Measurements from ENCODE around the gene WNT11. TPM values are rescaled to one million over a fixed set of nuclear protein-coding genes. Genes with fewer than 3 reads are reported as not detected.
A peak's percentile ranks its signal among the peaks of the same experiment; 100 is the strongest.

Gene WNT11
- polyA plus RNA-seq, 1 experiment: not detected

- ChIA-PET CTCF (interaction anchor here (0.7 to 4.2 kb wide), 4 partner anchors 77 to 316 kb away, joined by 3 to 41 read pairs (median 5); no protein-coding TSS in a partner anchor), POLR2A (no interaction called here)
- Histone ChIP-seq H3K9me3 (ENCODE audit: control insufficient read depth, insufficient read depth, low read length) (peaks cover 6% of the 10 kb centered on the region), H3K4me3 (ENCODE audit: low read depth, low read length) (peak overlapping the region; percentile 41), H3K27me3 (ENCODE audit: control insufficient read depth, insufficient read depth, low read length) (peaks cover 70% of the 10 kb centered on the region), H3K27ac (ENCODE audit: low read depth, low read length) (no peak overlapping the region)
- TF ChIP-seq CTCF (IDR thresholded peaks at IDR 0.05; ENCODE audit: low read depth, low read length): no peak
- no peak for DNase-seq (ENCODE audit: low read depth, low spot score)
Observed at GRCh38 chr11:76209973-76210930, 4.0 kb upstream of the WNT11 start.

- no peak for TF ChIP-seq CTCF (IDR thresholded peaks at IDR 0.05; ENCODE audit: low read depth, low read length)
- peak overlapping the region; percentile 49; the same call in 1 of the 2 replicates for H3K4me3 ChIP-seq (ENCODE audit: low read depth, low read length)
- ChIA-PET POLR2A (no interaction called here), CTCF (interaction anchor here (0.7 to 4.3 kb wide), 9 partner anchors 9 to 315 kb away, joined by 3 to 55 read pairs (median 13); no protein-coding TSS in a partner anchor)
- no peak for DNase-seq (ENCODE audit: low read depth, low spot score)
- H3K27ac ChIP-seq (ENCODE audit: low read depth, low read length): no peak overlapping the region
- peaks cover 77% of the 10 kb centered on the region for H3K27me3 ChIP-seq (ENCODE audit: control insufficient read depth, insufficient read depth, low read length)
- H3K9me3 ChIP-seq (ENCODE audit: control insufficient read depth, insufficient read depth, low read length): peaks cover 6% of the 10 kb centered on the region
Observed at GRCh38 chr11:76209375-76209972, 3.2 kb upstream of the WNT11 start.

GRCh38 chr11:76208438-76209374 lies 2.4 kb upstream of the WNT11 start:
- H3K9me3 ChIP-seq (ENCODE audit: control insufficient read depth, insufficient read depth, low read length): peaks cover 6% of the 10 kb centered on the region
- H3K27me3 ChIP-seq (ENCODE audit: control insufficient read depth, insufficient read depth, low read length): peaks cover 85% of the 10 kb centered on the region
- no peak overlapping the region for H3K27ac ChIP-seq (ENCODE audit: low read depth, low read length)
- peak overlapping the region; percentile 49 for H3K4me3 ChIP-seq (ENCODE audit: low read depth, low read length)
- POLR2A ChIA-PET: interaction anchor here (0.6 to 1.4 kb wide), 2 partner anchors 109 to 120 kb away, joined by 3 read pairs; no protein-coding TSS in a partner anchor
- DNase-seq (ENCODE audit: low read depth, low spot score): no peak
- TF ChIP-seq CTCF (IDR thresholded peaks at IDR 0.05; ENCODE audit: low read depth, low read length): peak; percentile 68
- CTCF ChIA-PET: interaction anchor here (0.6 to 4.3 kb wide), 26 partner anchors 10 to 465 kb away, joined by 3 to 55 read pairs (median 6); no protein-coding TSS in a partner anchor

- ChIA-PET POLR2A (interaction anchor here (0.7 to 1.4 kb wide), 2 partner anchors 121 to 315 kb away, joined by 3 read pairs; no protein-coding TSS in a partner anchor), CTCF (interaction anchor here (0.6 to 4.3 kb wide), 43 partner anchors 10 to 711 kb away, joined by 3 to 55 read pairs (median 5); no protein-coding TSS in a partner anchor)
- peak; percentile 84 for TF ChIP-seq CTCF (IDR thresholded peaks at IDR 0.05; ENCODE audit: low read depth, low read length)
- peaks cover 85% of the 10 kb centered on the region for H3K27me3 ChIP-seq (ENCODE audit: control insufficient read depth, insufficient read depth, low read length)
- H3K9me3 ChIP-seq (ENCODE audit: control insufficient read depth, insufficient read depth, low read length): peaks cover 6% of the 10 kb centered on the region
- H3K4me3 ChIP-seq (ENCODE audit: low read depth, low read length): peak overlapping the region; percentile 49
- DNase-seq (ENCODE audit: low read depth, low spot score): no peak
- H3K27ac ChIP-seq (ENCODE audit: low read depth, low read length): no peak overlapping the region
Observed at GRCh38 chr11:76207642-76208401, 1.5 kb upstream of the WNT11 start.

Measured in AG04450 (cell line).